SJSA1 (cell line): Measurements from ENCODE around the gene STPG1. TPM values are rescaled to one million over a fixed set of nuclear protein-coding genes. Genes with fewer than 3 reads are reported as not detected.

Experiments used
- DNase-seq, 2 experiments: peaks; one replicate each; pipeline ENCODE4 v3.0.0-alpha.2; 2015 to 2020; ENCODE audit warnings: low spot score in 2 of 2, low read depth in 1 of 2
- H3K27ac ChIP-seq: fragments of 250-450 bp; sonication (Bioruptor Pico); 2 replicates; pipeline ENCODE4 v1.5.1; 2020; ENCODE audit warnings: mild to moderate bottlenecking, moderate library complexity
- H3K27me3 ChIP-seq: fragments of 250-450 bp; sonication (Bioruptor Pico); replicated peaks from 2 replicates; pipeline ENCODE4 v1.5.1; 2020; ENCODE audit warnings: mild to moderate bottlenecking, moderate library complexity
- H3K36me3 ChIP-seq: fragments of 250-450 bp; sonication (Bioruptor Pico); 2 replicates; pipeline ENCODE4 v1.5.1; 2020; ENCODE audit warnings: mild to moderate bottlenecking
- H3K4me1 ChIP-seq: fragments of 250-450 bp; sonication (Bioruptor Pico); replicated peaks from 2 replicates; pipeline ENCODE4 v1.6.1; 2021; ENCODE audit warnings: mild to moderate bottlenecking
- H3K4me3 ChIP-seq: fragments of 250-450 bp; sonication (Bioruptor Pico); 2 replicates; pipeline ENCODE4 v1.5.1; 2020; ENCODE audit warnings: mild to moderate bottlenecking
- H3K9me3 ChIP-seq: fragments of 250-450 bp; sonication (Bioruptor Pico); replicated peaks from 2 replicates; pipeline ENCODE4 v1.5.1; 2020; ENCODE audit warnings: mild to moderate bottlenecking
- total RNA-seq: library from RNA; depleted of rRNA; stranded (reverse); fragments of >200 nt; shearing (Covaris generic); gene quantifications from 2 replicates; pipeline ENCODE4 v1.2.3, GENCODE V29; 2014; rRNA removed

The STPG1 gene
- total RNA-seq, 1 experiment from 2014 or later, result 17.5 TPM

- Histone ChIP-seq H3K4me3 (no peak overlapping the region), H3K4me1 (peaks cover 19% of the 10 kb centered on the region), H3K36me3 (no peaks in the 10 kb centered on the region), H3K9me3 (no peaks in the 10 kb centered on the region), H3K27me3 (no peaks in the 10 kb centered on the region), H3K27ac (no peak overlapping the region)
- no peak for DNase-seq
These were observed 96.5 kb downstream of the STPG1 start for GRCh38 chr1:24317081-24317480.

- H3K36me3 ChIP-seq, result no peaks in the 10 kb centered on the region
- H3K27ac ChIP-seq, result no peak overlapping the region
- no peaks in the 10 kb centered on the region for H3K27me3 ChIP-seq
- H3K4me3 ChIP-seq, result no peak overlapping the region
- H3K9me3 ChIP-seq, result no peaks in the 10 kb centered on the region
- H3K4me1 ChIP-seq, result peaks cover 14% of the 10 kb centered on the region
- no peak for DNase-seq
These were observed 96.9 kb downstream of the STPG1 start for GRCh38 chr1:24316645-24317044.

- Histone ChIP-seq H3K4me1 (0 out of 2 replicates have a peak, but pooled peaks cover 4% of the 10 kb centered on the region), H3K36me3 (no peaks in the 10 kb centered on the region), H3K9me3 (no peaks in the 10 kb centered on the region), H3K27ac (no peak overlapping the region), H3K27me3 (no peaks in the 10 kb centered on the region), H3K4me3 (no peak overlapping the region)
- DNase-seq, result no peak
These were observed 98.2 kb downstream of the STPG1 start for GRCh38 chr1:24315391-24315790.

GRCh38 chr1:24311741-24312140 is 101.8 kb downstream of the STPG1 start:
- Histone ChIP-seq H3K4me3 (no peak overlapping the region), H3K9me3 (no peaks in the 10 kb centered on the region), H3K36me3 (no peaks in the 10 kb centered on the region), H3K27ac (no peak overlapping the region), H3K27me3 (no peaks in the 10 kb centered on the region), H3K4me1 (no peaks in the 10 kb centered on the region)
- DNase-seq, result no peak

GRCh38 chr1:24311234-24311633 is 102.3 kb downstream of the STPG1 start:
- H3K9me3 ChIP-seq, result no peaks in the 10 kb centered on the region
- no peak overlapping the region for H3K27ac ChIP-seq
- no peaks in the 10 kb centered on the region for H3K27me3 ChIP-seq
- no peak for DNase-seq
- no peak overlapping the region for H3K4me3 ChIP-seq
- no peaks in the 10 kb centered on the region for H3K36me3 ChIP-seq
- H3K4me1 ChIP-seq, result no peaks in the 10 kb centered on the region

GRCh38 chr1:24309762-24310485 is 103.7 kb downstream of the STPG1 start:
- no peak overlapping the region for H3K4me3 ChIP-seq
- no peak overlapping the region for H3K27ac ChIP-seq
- H3K9me3 ChIP-seq, result no peaks in the 10 kb centered on the region
- H3K36me3 ChIP-seq, result no peaks in the 10 kb centered on the region
- DNase-seq, result no peak
- no peaks in the 10 kb centered on the region for H3K27me3 ChIP-seq
- H3K4me1 ChIP-seq, result no peaks in the 10 kb centered on the region

- H3K4me3 ChIP-seq, result no peak overlapping the region
- H3K27ac ChIP-seq, result no peak overlapping the region
- H3K4me1 ChIP-seq, result no peaks in the 10 kb centered on the region
- DNase-seq, result no peak
- H3K36me3 ChIP-seq, result no peaks in the 10 kb centered on the region
- H3K27me3 ChIP-seq, result no peaks in the 10 kb centered on the region
- no peaks in the 10 kb centered on the region for H3K9me3 ChIP-seq
These were observed 105.1 kb downstream of the STPG1 start for GRCh38 chr1:24308365-24309015.

Other genes with a start within 250 kb of the STPG1 start
- 0.06 TPM in 1 of 2 replicates, not detected in the other for gene IFNLR1, start 226.5 kb downstream of the STPG1 start, total RNA-seq
- not detected in 2 replicates for gene GRHL3, start 94.4 kb downstream of the STPG1 start, total RNA-seq
- gene NIPAL3, start 2.0 kb upstream of the STPG1 start, total RNA-seq, result 25.6 and 44.2 TPM in 2 replicates
- gene RCAN3, start 89.1 kb upstream of the STPG1 start, total RNA-seq, result 13.4 and 17.7 TPM in 2 replicates
- gene NCMAP, start 142.3 kb upstream of the STPG1 start, total RNA-seq, result 0.05 TPM in 1 of 2 replicates, not detected in the other
- gene SRRM1, start 229.5 kb upstream of the STPG1 start, total RNA-seq, result 30.1 and 35.9 TPM in 2 replicates